Right hindlimb (tissue), 1 donor: Measurements from ENCODE around the gene CD109.
"Not testable (repeated sequence)": the region's sequence is repeated elsewhere in the genome, so short reads cannot be mapped to it uniquely, and the experiment has no call there.

ENCODE experiments used
- DNase-seq: peaks from one replicate; pipeline ENCODE4 v3.0.0-alpha.2; 2018

CD109 gene

DNA sequence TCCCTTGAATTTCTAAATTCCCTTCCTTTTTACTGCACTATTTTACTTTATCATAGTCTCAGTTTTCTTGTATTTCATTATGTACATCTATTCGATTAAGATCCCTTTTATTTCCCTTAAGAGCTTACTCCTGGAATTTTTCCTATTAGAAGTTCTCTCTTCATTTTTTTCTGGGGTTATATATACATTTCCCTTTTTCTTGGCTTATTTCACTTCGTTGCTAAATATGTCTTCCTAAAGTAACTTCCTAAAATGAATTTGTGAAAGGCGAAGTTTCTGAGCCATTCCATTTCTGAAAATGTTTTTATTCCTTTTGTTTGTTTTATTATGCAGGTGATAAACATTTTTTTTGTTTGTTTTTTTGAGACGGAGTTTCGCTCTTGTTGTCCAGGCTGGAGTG, 5.9 kb upstream of the CD109 start:
- DNase-seq = no peak

DNA sequence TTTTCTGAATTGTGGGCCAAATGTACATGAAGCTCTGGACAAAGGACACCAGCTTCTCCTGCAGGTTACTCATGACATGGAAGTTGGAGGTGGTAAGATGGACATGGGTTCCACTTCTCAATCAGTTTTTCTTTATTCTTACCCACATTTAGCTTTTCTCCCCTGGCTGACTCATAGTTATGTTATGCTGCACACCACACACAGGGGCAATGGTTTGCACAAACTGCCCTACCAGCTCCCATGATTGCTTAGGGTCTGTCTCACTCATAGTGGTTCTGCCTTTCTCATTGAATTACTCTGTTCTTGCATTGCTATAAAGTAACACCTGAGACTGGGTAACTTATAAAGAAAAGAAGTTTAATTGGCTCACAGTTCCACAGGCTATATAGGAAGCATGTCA, 4.5 kb upstream of the CD109 start:
- no peak for DNase-seq

DNA sequence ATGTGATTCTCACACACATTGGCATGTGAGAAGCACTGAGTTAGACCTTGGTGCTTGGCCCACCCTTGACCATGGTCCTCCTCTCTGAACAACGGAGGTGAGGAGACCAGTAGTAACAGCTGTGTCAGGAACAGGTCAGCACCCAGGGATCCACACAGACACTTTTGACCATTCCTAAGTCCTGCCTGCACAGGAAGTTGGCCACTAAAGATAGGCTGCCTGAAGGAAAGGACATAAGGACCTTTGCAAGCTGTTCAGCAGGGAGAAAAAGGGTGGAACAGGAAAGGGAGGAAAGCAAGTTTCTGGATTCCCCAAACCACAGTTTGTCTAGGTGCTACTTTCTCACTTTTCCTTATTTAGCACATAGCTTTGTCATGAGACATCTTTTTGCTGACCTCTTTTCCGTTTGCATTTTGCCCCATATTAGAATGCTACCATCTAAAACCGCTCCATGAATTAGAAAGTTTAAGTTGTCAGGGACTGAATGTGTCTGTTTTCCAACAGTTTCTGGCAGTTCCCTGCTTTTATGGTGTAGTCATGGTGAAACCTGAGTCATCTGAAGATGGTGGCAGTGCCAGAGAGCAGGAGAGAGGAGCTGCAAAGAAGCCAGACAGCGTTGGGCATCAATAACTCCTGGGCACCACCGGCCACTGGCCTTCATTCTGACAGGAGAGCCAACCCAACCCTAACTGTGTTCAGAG, 1.1 kb upstream of the CD109 start:
- DNase-seq = peak; percentile 35

DNA sequence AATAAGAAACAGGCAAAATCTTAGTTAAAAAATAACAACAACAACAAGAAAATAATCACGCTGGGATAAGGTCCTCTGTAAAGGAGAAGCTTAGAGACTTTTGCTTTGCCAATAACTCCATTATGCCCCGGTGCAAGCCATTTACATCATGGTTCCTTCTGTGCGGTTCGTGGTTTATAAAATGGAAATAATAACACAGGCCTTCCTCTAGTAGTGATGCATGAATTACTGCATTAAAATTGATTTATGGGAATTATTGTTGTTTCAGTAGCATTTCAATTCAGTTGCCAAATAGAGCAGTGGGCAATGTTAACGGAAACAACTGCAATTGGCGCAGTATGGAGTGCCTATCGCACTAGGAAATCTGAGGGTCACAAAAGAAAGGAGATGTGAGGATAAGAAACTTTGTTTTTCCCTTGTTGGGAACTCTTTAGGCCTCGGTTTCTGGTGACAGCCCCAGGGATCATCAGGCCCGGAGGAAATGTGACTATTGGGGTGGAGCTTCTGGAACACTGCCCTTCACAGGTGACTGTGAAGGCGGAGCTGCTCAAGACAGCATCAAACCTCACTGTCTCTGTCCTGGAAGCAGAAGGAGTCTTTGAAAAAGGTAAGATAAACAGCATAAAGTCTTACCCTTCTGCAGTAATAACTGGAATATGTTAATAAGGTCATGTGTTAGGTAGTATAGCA, 1.1 kb downstream of the CD109 start:
- DNase-seq = no peak

DNA sequence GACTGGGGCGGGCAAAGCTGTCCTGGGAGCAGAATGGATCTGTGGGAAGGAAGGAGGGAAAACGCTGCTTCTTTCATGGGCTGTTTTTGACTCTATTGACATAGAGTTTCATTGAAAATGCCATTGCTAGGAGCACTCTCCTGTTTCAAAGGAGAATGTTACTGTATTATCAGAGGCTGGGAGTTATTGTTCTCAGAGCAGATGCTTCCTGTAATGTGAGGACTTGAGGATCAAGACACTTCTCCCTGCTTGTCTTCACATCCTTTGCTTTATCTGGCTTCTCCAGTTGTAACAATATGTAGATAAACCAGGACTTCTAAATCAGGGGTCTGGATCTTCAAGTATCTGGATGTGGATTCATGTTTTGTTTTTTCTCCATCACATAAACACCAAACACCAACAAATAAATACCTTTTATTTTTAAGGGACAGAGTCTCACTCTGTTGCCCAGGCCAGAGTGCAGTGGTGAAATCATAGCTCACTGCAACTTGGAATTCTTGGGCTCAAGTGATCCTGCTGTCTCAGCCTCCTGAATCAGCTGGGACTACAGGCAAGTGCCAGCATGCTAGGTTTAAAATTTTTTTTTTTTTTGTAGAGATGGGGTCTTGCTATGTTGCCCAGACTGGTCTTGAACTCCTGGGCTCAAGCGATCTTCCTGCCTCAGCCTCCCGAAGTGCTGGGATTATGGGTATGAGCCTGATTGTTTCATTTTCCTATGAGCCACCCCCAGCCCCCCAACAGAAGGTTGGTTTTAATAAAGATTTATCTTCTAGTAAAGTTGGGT, 3.9 kb downstream of the CD109 start:
- DNase-seq = no peak

DNA sequence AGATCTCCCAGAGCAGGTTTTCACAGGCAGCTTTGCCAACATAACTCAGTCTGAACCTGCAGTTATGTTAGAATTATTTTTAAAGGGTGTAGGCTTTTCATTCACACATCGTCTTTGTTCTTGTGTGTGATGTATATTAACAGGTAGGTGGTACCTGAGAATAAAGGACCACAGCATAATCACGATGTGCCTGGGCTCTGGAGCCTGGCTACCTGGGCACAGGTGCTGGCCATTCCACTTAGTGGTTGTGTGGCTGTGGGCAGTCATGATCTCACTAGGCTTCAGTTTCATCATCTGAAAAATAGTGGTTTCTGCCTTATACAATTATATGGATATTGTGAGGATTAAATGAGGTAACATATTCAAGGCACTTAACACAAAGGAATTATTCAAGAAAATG, 6.4 kb downstream of the CD109 start:
- no peak for DNase-seq

DNA sequence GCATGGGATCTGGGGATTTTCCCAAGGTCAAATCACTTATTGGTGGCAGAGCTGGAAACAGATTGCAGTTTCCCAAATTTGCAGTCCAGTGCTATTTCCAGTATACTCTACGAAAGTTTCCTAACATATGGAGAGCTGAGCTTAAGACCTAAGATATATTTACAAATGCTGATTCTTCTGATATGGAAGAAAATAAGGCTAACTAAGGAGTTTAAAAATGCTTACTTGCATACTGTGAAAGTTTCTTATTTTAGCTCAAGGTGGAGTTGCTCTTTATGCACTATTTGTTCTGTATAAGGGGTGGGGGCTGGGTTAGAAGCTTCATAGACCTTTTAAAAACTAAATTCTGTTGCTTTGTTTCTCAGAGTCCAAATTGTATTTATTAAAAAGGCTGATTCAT, 7.5 kb downstream of the CD109 start:
- no peak for DNase-seq

DNA sequence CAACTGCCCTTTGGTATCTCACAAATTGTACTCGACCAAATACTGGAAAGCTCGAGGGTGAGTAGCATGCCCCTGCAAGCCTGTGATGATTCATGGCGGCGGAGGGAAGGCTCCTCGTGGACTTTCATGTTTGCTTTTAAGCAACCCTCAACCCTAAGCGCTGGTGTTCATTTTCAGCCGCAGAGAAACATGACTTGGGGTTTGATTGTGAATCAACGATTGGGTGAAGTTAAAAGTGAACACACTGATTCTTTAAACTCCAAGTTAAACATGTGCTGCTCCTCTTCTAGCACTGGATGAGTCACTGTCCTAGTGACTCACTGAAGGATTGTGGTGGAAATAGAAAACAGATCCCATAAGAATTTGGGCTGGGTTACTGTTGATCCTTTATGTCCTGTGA, 8.3 kb downstream of the CD109 start:
- no peak for DNase-seq

DNA sequence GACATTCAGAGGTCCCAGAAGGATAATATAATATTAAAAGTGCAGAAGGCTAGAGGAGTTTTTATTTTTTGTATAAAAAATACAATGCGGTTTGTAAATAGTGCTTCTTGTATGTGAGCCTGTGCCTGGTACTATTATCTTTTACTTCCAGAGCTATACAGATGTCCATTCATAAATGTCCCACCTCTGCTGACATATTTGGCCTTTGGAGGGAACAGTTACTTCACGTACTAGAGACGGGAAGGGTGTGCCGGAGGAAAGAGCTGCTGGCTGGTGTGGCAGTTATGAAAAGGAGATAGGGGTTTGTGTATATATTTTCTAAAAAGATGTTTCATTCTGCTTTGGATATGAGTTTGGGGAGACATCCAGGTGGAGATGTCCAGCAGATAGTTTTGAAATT, 8.8 kb downstream of the CD109 start:
- no peak for DNase-seq

DNA sequence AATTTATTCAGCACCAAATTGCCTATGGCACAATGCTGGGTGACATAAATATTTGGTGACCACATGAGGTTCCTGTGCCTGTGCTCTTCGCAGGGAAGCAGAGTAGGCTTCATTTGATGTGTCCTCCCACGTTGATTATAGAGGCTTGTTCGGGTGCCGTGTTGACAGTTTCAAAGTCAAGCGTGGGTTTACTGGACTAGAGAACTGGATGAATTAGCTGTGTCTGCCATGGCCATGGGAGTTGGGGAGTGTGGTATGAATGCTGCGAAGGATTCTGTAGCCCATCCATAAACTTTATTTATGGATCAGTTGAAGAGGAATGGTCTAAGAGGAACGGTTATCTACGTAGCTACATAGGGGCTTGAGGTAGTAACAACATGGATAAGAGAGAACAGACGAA, 11.0 kb downstream of the CD109 start:
- no peak for DNase-seq

DNA sequence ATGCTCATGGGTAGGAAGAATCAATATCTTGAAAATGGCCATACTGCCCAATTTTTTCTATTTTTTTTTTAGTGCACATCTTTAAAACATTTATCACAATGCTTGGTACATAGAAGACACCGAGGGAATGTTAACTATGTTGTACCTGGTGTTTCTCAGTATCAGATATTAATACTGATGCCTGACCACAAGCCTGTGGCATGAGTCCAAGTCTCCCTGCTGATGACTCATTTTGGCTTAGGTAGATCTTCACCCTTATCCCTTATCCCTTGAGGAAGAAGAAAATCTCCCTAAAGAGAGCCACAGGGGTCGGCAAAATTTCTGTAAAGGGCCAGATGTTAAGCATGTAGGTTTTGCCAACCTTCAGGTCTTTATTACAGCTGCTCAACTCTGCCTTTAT, 14.5 kb downstream of the CD109 start:
- no peak for DNase-seq

DNA sequence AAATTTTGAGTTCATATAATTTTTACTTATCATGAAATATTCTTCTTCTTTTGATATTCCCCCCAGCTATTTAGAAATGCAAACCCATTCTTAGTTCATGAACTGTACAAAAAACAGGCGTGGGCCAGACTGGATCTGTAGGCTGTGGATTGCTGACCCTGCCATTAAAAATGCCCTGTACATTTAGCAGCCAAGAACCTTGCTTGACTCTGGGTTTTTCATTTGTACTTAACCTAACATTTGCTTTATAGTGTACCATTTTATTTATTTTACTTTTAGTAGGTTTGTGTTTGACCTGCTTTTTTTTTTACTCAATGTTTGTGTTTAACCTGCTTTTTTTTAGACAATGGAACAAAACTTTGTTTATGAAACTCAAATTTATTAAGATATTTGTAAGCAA, 14.9 kb downstream of the CD109 start:
- DNase-seq = no peak

DNA sequence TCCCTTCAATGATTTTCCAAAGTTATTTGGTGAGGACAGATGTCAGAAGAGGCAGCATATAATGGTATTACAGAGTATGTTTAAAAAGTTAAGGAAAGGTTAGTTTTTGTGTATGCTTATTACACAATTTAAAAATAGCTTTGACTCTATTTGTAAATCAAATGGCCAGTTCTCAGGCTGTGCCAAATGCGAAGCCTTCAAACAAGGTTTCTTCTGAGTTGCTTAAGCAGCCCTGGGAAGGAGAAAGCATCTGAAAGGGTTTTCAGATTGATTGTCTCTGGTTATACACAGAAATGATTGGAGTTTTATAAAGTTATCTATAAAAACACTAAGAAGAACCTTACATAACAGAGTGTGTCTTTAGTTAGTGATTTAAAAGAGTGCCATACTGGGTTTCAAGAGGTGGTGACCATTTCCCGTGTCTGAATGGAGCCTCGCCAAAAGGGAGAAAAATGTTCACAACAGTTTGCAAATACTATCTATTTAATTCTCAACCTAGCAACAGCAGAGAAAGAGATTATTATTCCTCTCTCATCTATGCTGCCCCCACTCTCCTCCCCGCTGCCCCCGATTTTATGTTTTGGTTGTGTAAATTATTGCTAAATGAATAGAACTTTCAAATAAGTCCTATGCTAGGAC, 16.7 kb downstream of the CD109 start:
- DNase-seq = no peak

DNA sequence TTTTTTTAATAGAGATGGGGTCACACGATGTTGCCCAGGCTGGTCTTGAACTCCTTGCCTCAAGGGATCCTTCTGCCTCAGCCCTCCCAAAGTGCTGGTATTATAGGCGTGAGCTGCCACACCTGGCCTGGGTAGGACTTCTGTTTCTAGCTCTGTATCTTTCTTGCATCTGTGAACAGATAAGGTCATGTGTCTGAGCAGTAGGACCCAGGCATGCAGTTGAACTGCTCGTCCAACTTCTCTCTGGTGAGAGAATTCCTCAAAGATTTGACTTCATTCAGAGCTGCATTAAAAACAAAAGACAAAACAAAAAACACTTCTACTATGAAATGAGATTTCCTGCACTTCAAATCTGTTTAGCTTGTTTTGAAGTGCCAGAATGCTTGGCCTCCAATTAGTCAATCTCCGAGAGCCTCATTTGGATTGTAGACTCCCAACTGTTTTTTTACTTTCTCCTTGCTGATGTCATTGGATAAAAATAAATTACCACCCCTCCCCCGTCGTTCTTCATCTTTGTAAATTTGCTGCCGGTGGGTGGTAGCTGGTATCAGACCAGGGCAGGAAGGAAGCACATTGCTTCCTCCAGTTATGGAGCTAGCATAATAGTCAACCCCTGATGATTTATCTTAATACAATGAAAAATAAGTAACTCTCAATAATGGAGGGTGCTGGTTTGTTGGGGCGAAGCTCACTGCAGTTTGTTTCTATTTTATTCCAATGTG, 17.6 kb downstream of the CD109 start:
- DNase-seq = no peak

DNA sequence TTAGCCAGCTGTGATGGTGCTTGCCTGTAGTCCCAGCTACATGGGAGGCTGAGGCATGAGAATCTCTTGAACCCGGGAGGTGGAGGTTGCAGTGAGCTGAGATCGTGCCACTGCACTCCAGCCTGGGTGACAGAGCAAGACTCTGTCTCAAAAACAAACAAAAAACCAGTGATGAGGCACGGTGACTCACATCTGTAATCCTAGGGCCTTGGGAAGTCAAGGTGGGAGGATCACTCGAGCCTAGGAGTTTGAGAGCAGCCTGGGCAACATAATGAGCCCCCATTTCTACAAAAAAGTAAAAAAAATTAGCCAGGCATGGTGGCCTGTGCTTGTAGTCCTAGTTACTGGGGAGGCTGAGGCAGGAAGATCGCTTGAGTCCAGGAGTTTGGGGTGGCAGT, 19.1 kb downstream of the CD109 start:
- DNase-seq = not testable (repeated sequence)

DNA sequence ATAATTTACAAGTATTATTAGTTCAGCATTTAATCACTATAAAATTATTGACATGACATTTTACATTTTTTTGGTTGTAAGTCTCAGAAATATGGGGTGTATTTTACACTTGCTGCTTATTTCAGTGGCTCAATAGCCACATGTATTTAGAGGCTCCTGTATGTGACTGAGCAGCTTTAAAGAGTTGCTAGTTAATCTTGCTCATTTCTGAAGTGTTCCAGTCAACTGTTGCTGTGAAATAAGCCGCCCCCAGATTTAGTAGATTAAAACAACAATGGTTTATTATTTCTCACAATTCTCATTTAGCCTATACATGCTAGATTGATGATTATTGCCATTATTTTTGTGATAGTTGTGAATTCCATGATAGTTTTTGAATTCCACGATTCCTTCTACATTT, 23.0 kb downstream of the CD109 start:
- no peak for DNase-seq

DNA sequence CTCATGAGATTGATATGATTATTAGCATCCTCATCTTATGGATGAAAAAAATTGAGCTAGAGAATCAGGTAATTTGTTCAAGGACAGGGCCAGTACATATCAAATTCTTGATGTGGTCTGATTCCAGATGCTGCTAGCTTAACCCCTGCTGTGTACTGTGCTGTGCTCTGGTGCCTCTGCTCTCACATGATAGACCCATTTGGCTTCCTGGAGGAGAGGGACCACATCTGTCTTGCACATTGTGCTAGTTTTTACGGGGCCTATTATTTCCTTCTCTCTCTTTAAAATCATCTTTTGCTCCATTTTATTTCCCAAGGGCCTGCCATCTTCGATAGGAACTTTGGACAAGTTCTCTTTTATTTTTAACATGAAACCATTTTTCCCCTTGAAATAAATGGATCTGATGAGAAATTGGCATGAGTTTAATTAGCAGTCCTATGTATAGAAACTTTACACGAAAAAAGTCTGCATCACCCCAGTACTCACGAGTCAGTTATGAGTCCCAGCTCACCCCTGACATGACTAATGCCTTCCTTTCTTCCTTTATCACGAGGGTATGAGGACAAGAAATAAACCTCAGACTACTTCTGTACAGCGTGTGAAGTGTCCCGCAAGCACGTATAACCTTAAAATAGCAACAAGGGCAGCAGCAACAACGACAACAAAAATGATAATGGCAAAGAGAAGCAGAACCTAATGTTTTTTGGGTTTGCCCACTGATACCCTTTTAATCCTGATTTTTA, 26.5 kb downstream of the CD109 start:
- no peak for DNase-seq

DNA sequence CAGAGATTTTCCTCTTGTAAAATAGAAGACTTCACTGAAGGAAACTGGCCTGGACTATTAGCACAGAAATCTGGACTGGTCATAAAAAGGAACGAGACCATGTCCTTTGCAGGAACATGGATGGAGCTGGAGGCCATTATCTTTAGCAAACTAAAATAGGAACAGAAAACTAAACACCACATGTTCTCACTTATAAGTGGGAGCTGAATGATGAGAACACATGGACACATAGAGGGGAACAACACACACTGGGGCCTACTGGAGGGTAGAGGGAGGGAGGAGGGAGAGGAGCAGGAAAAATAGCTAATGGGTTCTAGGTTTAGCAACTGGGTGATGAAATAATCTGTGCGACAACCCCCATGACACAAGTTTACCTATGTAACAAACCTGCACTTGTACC, 27.5 kb downstream of the CD109 start:
- DNase-seq = not testable (repeated sequence)

DNA sequence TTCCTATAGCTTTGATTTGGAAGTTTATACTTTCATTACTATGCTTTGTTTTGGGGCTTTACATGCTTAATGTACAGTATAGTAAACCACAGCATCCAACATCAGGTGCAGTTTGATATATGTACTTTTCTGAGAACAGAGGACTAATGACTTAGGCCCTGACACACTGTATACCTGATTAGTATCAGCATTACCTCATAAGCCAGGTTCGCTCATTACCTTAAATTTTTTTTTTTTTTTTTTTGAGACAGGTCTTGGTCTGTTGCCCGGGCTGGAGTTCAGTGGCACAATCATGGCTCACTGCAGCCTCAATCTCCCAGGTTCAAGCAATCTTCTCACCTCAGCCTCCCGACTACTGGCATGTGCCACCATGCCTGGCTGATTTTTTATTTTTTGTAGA, 28.4 kb downstream of the CD109 start:
- DNase-seq = no peak

DNA sequence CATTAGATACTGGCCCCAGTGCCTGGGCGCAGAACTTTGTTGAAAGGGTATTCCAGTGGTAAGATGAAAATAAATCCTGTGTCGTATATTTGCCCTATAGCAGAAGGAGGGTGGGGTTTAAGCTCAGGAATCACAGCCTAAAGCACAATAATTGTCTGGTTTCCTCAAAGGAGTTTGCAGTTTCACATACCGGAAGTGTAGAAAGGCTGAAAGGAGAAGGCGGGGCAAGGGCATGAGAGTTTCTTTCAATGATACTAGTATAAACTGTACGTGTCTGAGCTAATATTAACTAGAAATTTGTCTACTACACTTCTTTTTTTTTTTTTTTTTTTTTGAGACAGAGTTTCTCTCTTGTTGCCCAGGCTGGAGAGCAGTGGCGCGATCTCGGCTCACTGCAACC, 29.2 kb downstream of the CD109 start:
- not testable (repeated sequence) for DNase-seq

DNA sequence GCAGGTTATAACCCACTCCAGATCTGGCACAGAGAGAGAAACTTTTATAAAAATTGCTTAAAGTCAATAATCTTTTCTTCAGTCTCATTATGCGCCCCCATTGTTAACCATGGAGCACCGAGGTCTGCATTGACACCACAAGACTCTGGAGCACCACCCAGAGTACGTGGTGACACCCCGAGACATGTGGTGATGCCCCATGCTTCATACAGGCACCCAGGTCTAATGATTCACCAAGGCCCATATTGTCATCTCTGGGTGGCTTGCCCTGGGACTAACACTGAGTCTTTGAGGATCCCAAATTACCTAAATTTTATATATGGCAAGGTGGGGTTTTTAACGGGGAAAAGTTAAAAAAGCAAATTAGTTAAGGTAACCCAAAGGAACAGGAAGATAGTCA, 31.1 kb downstream of the CD109 start:
- no peak for DNase-seq

DNA sequence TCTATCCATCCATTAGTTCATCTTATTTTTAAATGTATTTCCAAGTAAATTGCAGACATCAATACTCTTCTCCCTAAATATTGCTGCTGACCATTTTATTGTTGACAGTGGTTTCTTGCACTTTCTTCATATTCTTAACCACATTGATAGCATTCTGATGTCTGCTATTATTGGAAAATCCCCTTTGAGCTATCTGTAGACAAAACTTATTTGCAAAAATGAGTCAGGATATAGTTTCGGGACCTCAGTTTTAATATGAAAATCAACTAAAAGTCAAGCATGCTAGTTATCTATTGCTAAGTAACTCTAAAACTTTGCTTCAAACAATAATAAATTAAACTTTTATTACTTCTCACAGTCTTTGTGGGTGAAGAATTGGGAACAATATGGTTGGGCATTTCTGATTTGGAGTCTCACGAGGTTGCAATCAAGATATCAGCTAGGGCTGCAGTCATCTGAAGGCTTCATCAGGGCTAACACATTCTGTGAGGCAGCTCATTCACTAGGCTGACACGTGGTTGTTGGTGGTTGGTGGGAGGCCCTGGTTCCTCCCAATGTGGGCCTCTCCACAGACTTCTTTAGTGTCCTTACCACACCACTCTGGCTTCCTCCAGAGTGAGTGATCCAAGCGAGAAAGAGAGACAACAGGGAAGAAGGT, 32.7 kb downstream of the CD109 start:
- DNase-seq = no peak
